A549 treated with AZD2906 at 1 μM for 4 hours (cell line): ENCODE results near the gene NEK6. TPM values are rescaled to one million over a fixed set of nuclear protein-coding genes. Genes with fewer than 3 reads are reported as not detected.

Experiments used
- total RNA-seq: library from RNA; stranded (reverse); fragments of 200-300 nt; extraction: Qiagen RNA extraction; gene quantifications from 5 replicates; pipeline ENCODE4 v1.2.3, GENCODE V29; 2022

Gene NEK6
- 52.2 to 67.2 TPM (median 63.0 TPM) in 5 replicates for total RNA-seq

DNA sequence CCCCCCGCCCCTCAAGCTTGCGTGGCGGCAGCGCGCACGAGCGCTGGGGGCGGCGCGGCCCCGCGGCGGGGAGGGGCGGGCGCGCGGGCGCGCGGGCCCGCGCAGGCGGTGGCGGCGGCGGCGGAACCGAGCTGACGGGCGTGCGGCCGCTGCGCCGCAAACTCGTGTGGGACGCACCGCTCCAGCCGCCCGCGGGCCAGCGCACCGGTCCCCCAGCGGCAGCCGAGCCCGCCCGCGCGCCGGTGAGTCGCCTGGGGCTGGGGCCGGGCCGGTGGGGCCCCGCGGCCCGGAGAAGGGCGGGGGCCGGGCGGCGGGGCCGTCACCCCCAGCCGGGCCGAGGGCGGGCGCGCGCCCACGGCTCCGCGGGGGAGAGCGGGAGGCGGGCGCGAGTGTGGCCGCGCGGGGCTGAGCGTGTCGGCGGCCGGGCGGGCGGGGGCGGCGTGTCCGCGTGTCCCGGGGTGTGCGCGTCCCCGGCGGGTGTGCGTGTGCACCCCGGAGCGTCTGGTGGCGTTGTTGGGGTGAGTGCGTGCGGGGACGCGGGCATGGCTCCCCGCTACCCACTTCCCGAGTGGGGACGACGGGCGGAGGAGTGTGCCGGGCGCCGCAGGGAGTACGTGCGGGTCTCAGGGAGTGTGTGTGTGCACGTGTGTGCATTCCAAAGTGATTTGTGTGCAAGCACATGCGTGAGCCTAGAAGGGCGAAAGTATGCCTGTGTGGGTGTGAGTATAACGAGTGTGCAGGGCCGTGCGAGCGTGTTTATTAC, at the start of gene NEK6:
TSS of gene NEK6 (plus strand) at position 106 of the 763 bp plus-strand sequence. CDS start 44,016 bp downstream, outside the sequence.

Other genes with a start within 250 kb of the NEK6 start
- gene LHX2, start 246.2 kb upstream of the NEK6 start, total RNA-seq, result 3.8 to 4.4 TPM (median 4.1 TPM) in 5 replicates
- gene PSMB7, start 157.5 kb downstream of the NEK6 start, total RNA-seq, result 304 to 335 TPM (median 328 TPM) in 5 replicates
- 0.03 TPM in 1 of 5 replicates, not detected in the others for gene ADGRD2, start 192.5 kb downstream of the NEK6 start, total RNA-seq
- 0.07 to 0.20 TPM (median 0.17 TPM) in 5 replicates for gene NR5A1, start 249.4 kb downstream of the NEK6 start, total RNA-seq